Tibial nerve (tissue), 4 donors: ENCODE data around the gene TEX22. TPM values are rescaled to one million over a fixed set of nuclear protein-coding genes. Genes with fewer than 3 reads are reported as not detected.
A peak's percentile ranks its signal among the peaks of the same experiment; 100 is the strongest.

Experiments
- DNase-seq, 2 donors: peaks; one replicate each; pipeline ENCODE4 v3.0.0-alpha.2; 2019; ENCODE audit warnings: low spot score in 2 of 2
- H3K27ac ChIP-seq, 4 donors: fragments of 200-600 bp; sonication (generic) in 3 of 4; one replicate each; pipeline ENCODE4 v1.5.1; 2017 to 2019; ENCODE audit warnings: mild to moderate bottlenecking in 1 of 4
- H3K27me3 ChIP-seq, 2 donors: fragments of 200-600 bp; sonication (generic) in 1 of 2; one replicate each; pipeline versions ENCODE4 v1.5.1 to v1.6.0; 2017 to 2019
- H3K36me3 ChIP-seq, 3 donors: fragments of 200-600 bp; sonication (generic); one replicate each; pipeline ENCODE4 v1.5.1; 2018 to 2019
- H3K4me1 ChIP-seq, 4 donors: fragments of 200-600 bp; sonication (generic) in 3 of 4; one replicate each; pipeline ENCODE4 v1.5.1; 2017 to 2019
- H3K4me3 ChIP-seq, 4 donors: fragments of 200-600 bp; sonication (generic) in 3 of 4; one replicate each; pipeline ENCODE4 v1.5.1; 2017 to 2019; ENCODE audit warnings: mild to moderate bottlenecking in 1 of 4, moderate library complexity in 1 of 4
- H3K9me3 ChIP-seq, 4 donors: fragments of 200-600 bp; sonication (generic) in 3 of 4; one replicate each; pipeline ENCODE4 v1.5.1; 2017 to 2019
- CTCF ChIP-seq, 5 experiments: fragments of 200-600 bp in 3 of 5; fragments of 450-650 bp in 2 of 5; sonication (generic) in 3 of 5; IDR thresholded peaks; one replicate each; pipeline ENCODE4 v1.5.1; 2016 to 2019; ENCODE audit warnings: antibody characterized with exemption in 5 of 5, mild to moderate bottlenecking in 3 of 5, moderate library complexity in 2 of 5
- EP300 ChIP-seq, 2 donors: sonication (generic); formaldehyde crosslinking; IDR thresholded peaks; one replicate each; pipeline ENCODE4 v1.6.1; 2017; ENCODE audit warnings: antibody characterized with exemption in 2 of 2, mild to moderate bottlenecking in 1 of 2
- POLR2A ChIP-seq, 2 donors: fragments of 450-650 bp; IDR thresholded peaks; one replicate each; pipeline ENCODE4 v1.6.1; 2017; ENCODE audit warnings: antibody characterized with exemption in 2 of 2, mild to moderate bottlenecking in 2 of 2, moderate library complexity in 2 of 2
- WGBS, 2 donors: methylation state at CpG; one replicate each; pipeline ENCODE4 v1.1.5; 2018; 5-methylcytosine and 5-hydroxymethylcytosine counted together
- total RNA-seq, 4 donors: library from RNA; depleted of rRNA; stranded (reverse); fragments of >200 nt; gene quantifications; one replicate each; pipeline ENCODE4 v1.1.0, GENCODE V29; 2016

Gene TEX22
- total RNA-seq, 4 donors from 2014 or later = 0.84 to 1.3 (median 1.0) TPM

DNA sequence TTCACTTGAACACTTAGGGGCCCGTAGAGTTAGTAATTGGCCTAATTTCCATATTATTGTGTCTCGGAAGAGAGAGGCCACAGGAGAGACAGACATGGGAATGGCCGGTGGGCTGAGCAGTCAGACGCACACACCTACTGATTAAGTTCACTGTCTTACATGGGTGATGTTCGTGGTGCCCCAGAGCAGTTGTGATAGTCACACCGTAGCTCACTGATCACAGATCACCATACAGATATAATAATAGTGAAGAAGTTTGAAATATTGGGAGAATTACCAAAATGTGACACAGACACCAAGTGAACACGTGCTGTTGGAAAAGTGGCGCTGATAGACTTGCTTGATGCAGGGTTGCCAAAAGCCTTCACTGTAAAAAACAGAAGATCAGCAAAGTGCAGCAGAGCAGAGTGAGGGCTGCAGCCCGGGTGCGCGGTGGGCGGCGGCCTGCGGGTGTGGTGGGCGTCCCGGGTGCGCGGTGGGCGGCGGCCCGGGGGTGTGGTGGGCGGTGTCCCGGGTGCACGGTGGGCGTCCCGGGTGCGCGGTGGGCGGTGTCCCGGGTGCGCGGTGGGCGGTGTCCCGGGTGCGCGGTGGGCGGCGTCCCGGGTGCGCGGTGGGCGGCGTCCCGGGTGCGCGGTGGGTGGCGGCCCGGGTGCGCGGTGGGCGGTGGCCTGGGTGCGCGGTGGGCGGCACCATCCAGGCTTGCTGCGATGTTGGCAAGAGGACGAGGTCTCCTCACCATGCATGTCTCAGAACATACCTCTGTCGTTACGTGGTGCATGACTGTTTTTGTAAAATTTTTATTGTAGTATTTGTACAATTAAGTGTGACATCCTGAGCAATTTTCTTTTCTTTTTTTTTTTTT, 34.3 kb upstream of the TEX22 start:
- Histone ChIP-seq H3K27me3 (no peaks in the 10 kb centered on the region), H3K27ac (peak overlapping the region in 1 of 4 donors; percentile 22), H3K9me3 (peaks cover 0 to 6% (median 0%) of the 10 kb centered on the region in 4 donors), H3K4me3 (peak overlapping the region in 1 of 4 donors; percentile 33), H3K36me3 (peaks cover 0 to 50% (median 0%) of the 10 kb centered on the region in 3 donors), H3K4me1 (peaks cover 0 to 15% (median 0%) of the 10 kb centered on the region in 4 donors)
- WGBS, 2 donors = 11 to 15% methylated on average over 45 of the region's 58 CpGs
- TF ChIP-seq POLR2A (IDR thresholded peaks at IDR 0.05) = no peak
- TF ChIP-seq CTCF (IDR thresholded peaks at IDR 0.05) = no peak
- no peak for TF ChIP-seq EP300 (IDR thresholded peaks at IDR 0.05)
- no peak for DNase-seq

GRCh38 chr14:105365101-105365500, 33.2 kb upstream of the TEX22 start:
- DNase-seq = no peak
- H3K27me3 ChIP-seq = no peaks in the 10 kb centered on the region
- H3K36me3 ChIP-seq = peaks cover 0 to 57% (median 0%) of the 10 kb centered on the region in 3 donors
- no peak overlapping the region for H3K4me3 ChIP-seq
- WGBS, 2 donors = 75 to 93% methylated on average over 5 to 7 of the region's 11 CpGs
- H3K4me1 ChIP-seq = peaks cover 0 to 15% (median 0%) of the 10 kb centered on the region in 4 donors
- TF ChIP-seq POLR2A (IDR thresholded peaks at IDR 0.05) = no peak
- no peak for TF ChIP-seq CTCF (IDR thresholded peaks at IDR 0.05)
- TF ChIP-seq EP300 (IDR thresholded peaks at IDR 0.05) = no peak
- no peak overlapping the region for H3K27ac ChIP-seq
- peaks cover 0 to 6% (median 0%) of the 10 kb centered on the region in 4 donors for H3K9me3 ChIP-seq

DNA sequence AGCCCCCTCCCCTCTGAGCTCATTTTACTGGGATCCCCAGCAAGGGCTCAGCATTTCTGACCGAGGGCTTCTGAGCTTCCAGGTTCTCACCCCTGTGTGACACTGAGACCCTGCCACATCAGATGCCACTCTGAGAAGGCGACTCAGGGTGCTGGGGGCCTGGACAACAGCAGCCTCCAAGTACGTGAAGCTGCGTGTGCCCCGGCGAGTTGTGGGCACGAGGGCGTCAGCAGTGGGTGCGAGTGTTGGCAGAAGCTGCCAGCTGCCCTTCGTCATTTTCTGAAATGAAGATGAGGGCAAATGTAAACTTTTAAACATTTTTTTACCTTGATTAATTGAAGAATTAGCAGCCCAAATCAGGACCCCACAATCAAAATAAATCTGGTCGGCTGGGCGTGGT, 32.7 kb upstream of the TEX22 start:
- Histone ChIP-seq H3K36me3 (peaks cover 0 to 56% (median 0%) of the 10 kb centered on the region in 3 donors), H3K27me3 (no peaks in the 10 kb centered on the region), H3K4me1 (peaks cover 0 to 15% (median 0%) of the 10 kb centered on the region in 4 donors), H3K27ac (no peak overlapping the region), H3K9me3 (peaks cover 0 to 6% (median 0%) of the 10 kb centered on the region in 4 donors), H3K4me3 (no peak overlapping the region)
- no peak for TF ChIP-seq CTCF (IDR thresholded peaks at IDR 0.05)
- TF ChIP-seq POLR2A (IDR thresholded peaks at IDR 0.05) = no peak
- no peak for TF ChIP-seq EP300 (IDR thresholded peaks at IDR 0.05)
- WGBS, 2 donors = 95% methylated on average over 12 of the region's 12 CpGs
- no peak for DNase-seq

DNA sequence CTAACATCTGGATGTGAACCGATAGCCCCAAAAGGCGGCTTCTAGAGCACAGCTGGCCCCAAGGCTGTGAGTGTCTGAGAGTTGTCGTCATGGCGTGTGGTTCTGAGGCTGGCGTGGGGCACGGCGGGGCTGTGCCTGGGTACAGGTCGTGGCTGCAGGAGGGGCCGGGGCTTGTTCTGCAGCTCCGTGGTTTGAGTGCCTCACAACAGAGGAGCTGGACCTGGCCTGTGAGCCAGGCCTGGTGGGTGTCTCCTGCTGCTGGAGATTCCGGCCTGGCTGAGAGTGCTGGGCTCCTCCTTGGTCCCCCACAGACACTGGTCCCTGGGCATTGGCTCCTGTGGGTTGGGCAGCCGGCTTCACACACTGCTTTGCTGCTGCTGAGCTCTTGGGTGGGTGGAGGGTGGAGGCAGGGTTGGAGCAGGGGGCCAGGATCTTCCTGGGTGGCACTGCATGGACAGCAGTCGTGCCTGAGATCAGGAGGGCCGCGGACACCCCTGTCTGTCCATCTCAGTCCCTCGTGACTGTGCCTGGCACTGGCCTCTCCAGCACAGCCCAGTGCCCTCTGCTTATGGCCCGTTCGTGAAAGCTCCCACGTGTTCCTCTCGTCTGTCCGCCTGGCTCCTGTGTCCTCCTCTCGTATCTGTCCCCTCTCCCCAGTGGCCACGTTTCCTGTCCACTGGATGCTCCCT, 31.8 kb upstream of the TEX22 start:
- Histone ChIP-seq H3K4me3 (no peak overlapping the region), H3K9me3 (peaks cover 0 to 6% (median 0%) of the 10 kb centered on the region in 4 donors), H3K27ac (no peak overlapping the region), H3K27me3 (no peaks in the 10 kb centered on the region), H3K36me3 (peaks cover 0 to 54% (median 0%) of the 10 kb centered on the region in 3 donors), H3K4me1 (peaks cover 0 to 15% (median 0%) of the 10 kb centered on the region in 4 donors)
- TF ChIP-seq POLR2A (IDR thresholded peaks at IDR 0.05) (no peak), EP300 (IDR thresholded peaks at IDR 0.05) (no peak), CTCF (IDR thresholded peaks at IDR 0.05) (no peak)
- WGBS, 2 donors = 89 to 91% methylated on average over 22 of the region's 23 CpGs
- DNase-seq = no peak
